Cardiac muscle cell (in vitro differentiated cells and primary cell): Measurements from ENCODE around the gene PRSS36. TPM values are rescaled to one million over a fixed set of nuclear protein-coding genes. Genes with fewer than 3 reads are reported as not detected.

Experiments used
- DNase-seq, 2 donors: peaks; one replicate each; pipeline versions ENCODE4 v3.0.0 to v3.0.0-alpha.2; 2010 to 2017; ENCODE audit warnings: low read depth in 1 of 2, low spot score in 1 of 2
- H3K27ac ChIP-seq: fragments of 200-600 bp; sonication (generic); 2 replicates; pipeline ENCODE4 v1.5.1; 2016
- H3K27me3 ChIP-seq: fragments of 200-600 bp; sonication (generic); 2 replicates; pipeline ENCODE4 v1.6.0; 2016; ENCODE audit warnings: control low read depth
- H3K36me3 ChIP-seq: fragments of 200-600 bp; sonication (generic); 2 replicates; pipeline ENCODE4 v1.5.1; 2016; ENCODE audit warnings: control low read depth
- H3K4me1 ChIP-seq: fragments of 200-600 bp; sonication (generic); 2 replicates; pipeline ENCODE4 v1.8.1; 2017; ENCODE audit warnings: low read depth, mild to moderate bottlenecking, mixed run types
- H3K4me3 ChIP-seq: fragments of 200-600 bp; sonication (generic); 2 replicates; pipeline ENCODE4 v1.5.1; 2016; ENCODE audit warnings: mild to moderate bottlenecking
- H3K9me3 ChIP-seq: fragments of 200-600 bp; sonication (generic); 2 replicates; pipeline ENCODE4 v1.5.1; 2017; ENCODE audit warnings: low read depth, mild to moderate bottlenecking, control low read depth
- polyA plus RNA-seq: library from polyadenylated mRNA; unstranded; fragments of >200 nt; fragmentation: Nextera tagmentation; extraction: Ambion mirVana; gene quantifications from 2 replicates; pipeline ENCODE4 v1.2.1, GENCODE V29; 2016
- total RNA-seq: library from RNA; depleted of rRNA; stranded (reverse); fragments of >200 nt; gene quantifications from 2 replicates; pipeline ENCODE4 v1.2.3, GENCODE V29; 2016
- TF ChIP-seq, protein P1 (sequence below): IDR thresholded peaks from 2 replicates; pipeline ENCODE4 v1.5.1; 2012; ENCODE audit warnings: low read depth, mild to moderate bottlenecking, low read length

PRSS36 gene
- total and polyA plus RNA-seq, 2 experiments from 2014 or later, result 0.63 to 1.8 TPM

DNA sequence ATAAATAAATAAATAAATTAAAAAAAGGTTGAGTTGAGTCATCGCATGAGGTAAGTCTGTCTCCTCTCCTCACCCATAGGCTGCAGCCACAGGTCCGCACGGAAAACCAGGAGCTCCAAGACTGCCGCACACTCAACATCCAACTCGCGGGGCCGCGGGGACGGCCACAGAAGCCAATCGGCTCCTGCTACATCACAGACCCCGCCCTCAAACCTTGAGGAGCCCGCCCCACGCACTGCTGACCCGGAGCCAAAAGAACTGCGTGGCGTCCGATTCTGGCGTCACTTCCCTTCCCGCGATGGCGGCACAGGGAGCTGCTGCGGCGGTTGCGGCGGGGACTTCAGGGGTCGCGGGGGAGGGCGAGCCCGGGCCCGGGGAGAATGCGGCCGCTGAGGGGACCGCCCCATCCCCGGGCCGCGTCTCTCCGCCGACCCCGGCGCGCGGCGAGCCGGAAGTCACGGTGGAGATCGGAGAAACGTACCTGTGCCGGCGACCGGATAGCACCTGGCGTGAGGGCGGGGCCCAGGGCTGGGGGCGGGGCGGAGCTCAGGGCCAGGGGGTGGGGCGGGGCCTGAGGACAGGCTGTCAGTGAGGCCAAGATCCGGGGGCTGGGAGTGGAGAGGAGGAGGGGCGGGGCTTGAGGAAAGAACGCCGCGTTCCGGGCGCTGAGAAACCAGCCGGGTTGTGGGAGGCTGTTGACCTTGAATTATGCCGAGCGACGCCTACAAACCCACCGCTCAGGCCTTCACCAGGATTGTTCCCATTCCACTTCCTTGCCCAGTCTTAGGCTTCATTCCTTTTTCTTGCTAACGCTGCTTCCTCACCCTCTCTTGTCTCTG lies 32.3 kb downstream of the PRSS36 start, which contains the start of gene KAT8:
Gene KAT8 (plus strand): TSS at position 281 of the 839 bp plus-strand sequence. CDS start 18 bp downstream, at position 299.
- Histone ChIP-seq H3K4me1 (peaks cover 7% of the 10 kb centered on the region), H3K27me3 (no peaks in the 10 kb centered on the region), H3K4me3 (peak within 1 kb of the TSS; percentile 96), H3K36me3 (peaks cover 23% of the 10 kb centered on the region), H3K27ac (peak within 1 kb of the TSS; percentile 94), H3K9me3 (no peaks in the 10 kb centered on the region)
- peak; percentile 99 for DNase-seq
- TF ChIP-seq, protein P1, sequence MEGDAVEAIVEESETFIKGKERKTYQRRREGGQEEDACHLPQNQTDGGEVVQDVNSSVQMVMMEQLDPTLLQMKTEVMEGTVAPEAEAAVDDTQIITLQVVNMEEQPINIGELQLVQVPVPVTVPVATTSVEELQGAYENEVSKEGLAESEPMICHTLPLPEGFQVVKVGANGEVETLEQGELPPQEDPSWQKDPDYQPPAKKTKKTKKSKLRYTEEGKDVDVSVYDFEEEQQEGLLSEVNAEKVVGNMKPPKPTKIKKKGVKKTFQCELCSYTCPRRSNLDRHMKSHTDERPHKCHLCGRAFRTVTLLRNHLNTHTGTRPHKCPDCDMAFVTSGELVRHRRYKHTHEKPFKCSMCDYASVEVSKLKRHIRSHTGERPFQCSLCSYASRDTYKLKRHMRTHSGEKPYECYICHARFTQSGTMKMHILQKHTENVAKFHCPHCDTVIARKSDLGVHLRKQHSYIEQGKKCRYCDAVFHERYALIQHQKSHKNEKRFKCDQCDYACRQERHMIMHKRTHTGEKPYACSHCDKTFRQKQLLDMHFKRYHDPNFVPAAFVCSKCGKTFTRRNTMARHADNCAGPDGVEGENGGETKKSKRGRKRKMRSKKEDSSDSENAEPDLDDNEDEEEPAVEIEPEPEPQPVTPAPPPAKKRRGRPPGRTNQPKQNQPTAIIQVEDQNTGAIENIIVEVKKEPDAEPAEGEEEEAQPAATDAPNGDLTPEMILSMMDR, result no peak

DNA sequence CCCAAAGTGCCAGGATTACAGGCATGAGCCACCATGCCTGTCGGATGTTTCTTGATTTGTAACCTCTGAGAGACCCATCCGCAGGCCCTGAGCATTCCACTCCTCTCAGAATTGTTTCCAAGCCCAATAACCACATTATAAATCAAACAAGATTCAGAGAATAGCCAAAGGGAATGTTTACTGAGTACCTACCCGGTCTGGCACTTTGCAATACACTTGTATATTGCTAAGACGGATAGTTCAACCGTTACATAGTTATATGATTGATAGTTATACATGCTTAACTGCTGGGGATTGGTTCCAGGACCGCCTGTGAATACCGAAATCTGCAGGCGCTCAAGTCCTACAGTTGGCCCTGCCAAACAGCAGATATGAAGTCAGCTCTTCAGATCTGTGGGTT lies 35.4 kb downstream of the PRSS36 start:
- peak overlapping the region; percentile 45 for H3K27ac ChIP-seq
- H3K27me3 ChIP-seq, result no peaks in the 10 kb centered on the region
- peaks cover 28% of the 10 kb centered on the region for H3K36me3 ChIP-seq
- peaks cover 7% of the 10 kb centered on the region for H3K4me1 ChIP-seq
- no peaks in the 10 kb centered on the region for H3K9me3 ChIP-seq
- H3K4me3 ChIP-seq, result no peak overlapping the region
- TF ChIP-seq, protein P1, result no peak
- DNase-seq, result no peak

DNA sequence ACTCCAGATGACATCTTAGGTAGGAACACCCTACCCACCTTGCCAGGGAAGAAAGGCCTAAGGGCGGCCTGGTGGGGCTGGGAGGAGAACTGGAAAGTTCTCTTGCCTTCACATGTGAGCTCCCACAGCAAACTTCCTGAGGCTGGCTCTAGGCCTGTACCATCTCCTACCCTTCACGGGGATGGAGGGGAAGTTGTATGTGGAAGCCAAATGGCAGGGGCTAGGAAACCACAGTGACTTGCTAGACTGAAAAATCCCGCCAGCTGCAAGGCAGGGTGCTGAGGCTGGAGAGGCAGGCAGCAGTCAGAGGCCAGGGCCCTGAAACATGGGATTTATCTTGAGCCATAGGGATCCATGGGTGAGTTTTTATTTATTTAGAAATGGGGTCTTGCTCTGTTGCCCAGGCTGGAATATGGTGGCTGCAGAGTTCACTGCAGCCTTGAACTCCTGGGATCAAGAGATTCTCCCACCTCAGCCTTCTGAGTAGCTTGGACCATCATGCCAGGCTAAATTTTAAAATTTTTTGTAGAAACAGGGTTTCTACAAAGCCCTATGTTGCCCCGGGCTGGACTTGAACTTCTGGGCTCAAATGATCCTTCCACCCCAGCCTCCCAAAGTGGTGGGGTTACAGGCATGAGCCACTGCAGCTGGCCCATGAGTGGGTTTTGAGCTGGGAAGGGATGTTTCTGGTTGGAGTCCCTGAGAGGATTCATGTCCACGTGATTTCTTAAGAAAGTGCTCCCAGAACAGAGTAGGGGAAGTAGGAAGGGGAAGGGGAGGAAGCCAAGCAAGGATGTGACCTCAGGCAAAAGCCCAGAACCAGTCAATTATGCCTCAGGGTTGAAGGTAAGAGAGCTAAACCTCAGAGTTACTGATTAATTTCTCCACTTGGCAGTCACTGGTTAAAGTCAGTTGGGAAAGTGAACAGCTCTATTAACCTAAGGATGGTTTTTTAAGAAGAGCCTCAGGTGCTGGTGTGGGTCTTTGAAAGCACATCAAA lies 36.4 kb downstream of the PRSS36 start:
- peaks cover 1% of the 10 kb centered on the region for H3K4me1 ChIP-seq
- H3K36me3 ChIP-seq, result peaks cover 23% of the 10 kb centered on the region
- H3K27me3 ChIP-seq, result no peaks in the 10 kb centered on the region
- no peak for DNase-seq
- peak overlapping the region; percentile 66 for H3K27ac ChIP-seq
- H3K4me3 ChIP-seq, result no peak overlapping the region
- no peaks in the 10 kb centered on the region for H3K9me3 ChIP-seq
- TF ChIP-seq, protein P1, result no peak

DNA sequence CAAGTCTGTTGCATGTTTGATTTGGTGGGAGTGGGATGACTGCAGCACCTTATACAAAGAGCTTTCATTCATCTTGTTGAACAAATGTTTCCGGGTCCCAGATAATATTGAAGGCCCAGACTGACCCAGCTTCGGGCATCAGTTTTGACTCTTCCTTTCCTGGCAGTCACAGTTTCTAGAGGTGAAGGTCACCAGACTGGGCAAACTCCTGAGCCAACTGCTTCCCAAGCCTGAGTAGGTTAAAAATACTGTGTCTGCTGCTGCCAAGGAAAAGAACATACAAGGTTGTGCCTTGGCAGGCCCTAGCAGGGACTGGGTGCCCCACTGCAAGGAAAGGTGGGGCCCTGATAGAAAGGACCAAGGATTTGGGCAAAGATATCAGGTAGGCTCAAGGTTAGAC lies 37.2 kb downstream of the PRSS36 start:
- Histone ChIP-seq H3K27ac (no peak overlapping the region), H3K27me3 (no peaks in the 10 kb centered on the region), H3K9me3 (no peaks in the 10 kb centered on the region), H3K36me3 (peaks cover 23% of the 10 kb centered on the region), H3K4me3 (no peak overlapping the region), H3K4me1 (no peaks in the 10 kb centered on the region)
- DNase-seq, result no peak
- TF ChIP-seq, protein P1, result no peak

DNA sequence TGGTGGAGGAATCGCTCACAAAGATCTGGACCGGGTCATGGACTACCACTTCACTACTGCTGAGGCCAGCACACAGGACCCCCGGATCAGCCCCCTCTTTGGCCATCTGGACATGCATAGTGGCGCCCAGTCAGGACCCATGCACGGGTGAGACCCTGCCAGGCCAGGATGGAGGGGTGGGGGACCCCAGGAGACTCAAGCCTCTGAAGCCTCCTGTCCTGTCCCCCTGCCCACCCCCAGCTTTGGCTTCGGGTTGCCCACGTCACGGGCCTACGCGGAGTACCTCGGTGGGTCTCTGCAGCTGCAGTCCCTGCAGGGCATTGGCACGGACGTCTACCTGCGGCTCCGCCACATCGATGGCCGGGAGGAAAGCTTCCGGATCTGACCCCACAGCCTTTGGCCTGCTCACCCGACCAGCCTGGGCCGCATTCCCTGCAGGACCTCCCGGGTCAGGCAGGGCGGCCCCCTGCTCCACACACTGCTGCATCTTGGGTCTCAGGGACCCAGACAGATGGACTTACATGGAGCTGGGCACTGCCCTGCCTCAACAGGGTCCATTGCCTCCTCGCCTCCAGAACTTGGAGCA lies 37.9 kb downstream of the PRSS36 start:
- Histone ChIP-seq H3K27ac (no peak overlapping the region), H3K4me3 (no peak overlapping the region), H3K9me3 (no peaks in the 10 kb centered on the region), H3K36me3 (peaks cover 23% of the 10 kb centered on the region), H3K4me1 (no peaks in the 10 kb centered on the region), H3K27me3 (no peaks in the 10 kb centered on the region)
- TF ChIP-seq, protein P1, result no peak
- no peak for DNase-seq
